GM12873 (cell line): ENCODE measurements around the gene RAPGEF2.

Experiments
- CTCF ChIP-seq: IDR thresholded peaks from 2 replicates; pipeline ENCODE4 v1.5.1; 2012; ENCODE audit warnings: low read depth, mild to moderate bottlenecking, moderate library complexity, low read length, control low read depth; ENCODE audit not compliant: insufficient read depth; ENCODE audit errors: missing control alignments

Gene RAPGEF2

GRCh38 chr4:159382856-159383561 is 280.1 kb downstream of the RAPGEF2 start:
- no peak for TF ChIP-seq CTCF

GRCh38 chr4:159383562-159383931 is 280.7 kb downstream of the RAPGEF2 start:
- TF ChIP-seq CTCF, result no peak

- no peak for TF ChIP-seq CTCF
Measured at GRCh38 chr4:159384017-159384416, 281.1 kb downstream of the RAPGEF2 start.

- TF ChIP-seq CTCF, result no peak
Measured at GRCh38 chr4:159384632-159385031, 281.8 kb downstream of the RAPGEF2 start.

- no peak for TF ChIP-seq CTCF
Measured at GRCh38 chr4:159386620-159387019, 283.7 kb downstream of the RAPGEF2 start.

- TF ChIP-seq CTCF, result no peak
Measured at GRCh38 chr4:159389756-159390155, 286.9 kb downstream of the RAPGEF2 start.

- no peak for TF ChIP-seq CTCF
Measured at GRCh38 chr4:159390648-159391047, 287.8 kb downstream of the RAPGEF2 start.

GRCh38 chr4:159395693-159396092 is 292.8 kb downstream of the RAPGEF2 start:
- no peak for TF ChIP-seq CTCF
